Upper lobe of left lung (tissue), 6 donors: ENCODE results near the gene RHBG. TPM values are rescaled to one million over a fixed set of nuclear protein-coding genes. Genes with fewer than 3 reads are reported as not detected.

Experiments used
- ATAC-seq, 2 donors: fragments of 200-7000 bp; cut with Tn5 transposase; one replicate each; pipeline ENCODE4 v1.9.1; 2022; ENCODE audit warnings: mild to moderate bottlenecking in 2 of 2, moderate library complexity in 2 of 2; ENCODE audit not compliant: low FRiP score in 2 of 2
- DNase-seq, 2 donors: peaks; one replicate each; pipeline ENCODE4 v3.0.0-alpha.2; 2019 to 2020
- H3K27ac ChIP-seq, 4 donors: fragments of 200-600 bp; sonication (generic); one replicate each; pipeline ENCODE4 v1.5.1; 2016 to 2019
- H3K27me3 ChIP-seq, 4 donors: fragments of 200-600 bp; sonication (generic); one replicate each; pipeline ENCODE4 v1.5.1; 2017 to 2019
- H3K36me3 ChIP-seq, 4 donors: fragments of 200-600 bp; sonication (generic); one replicate each; pipeline ENCODE4 v1.5.1; 2016 to 2019
- H3K4me1 ChIP-seq, 4 donors: fragments of 200-600 bp; sonication (generic); one replicate each; pipeline ENCODE4 v1.5.1; 2018 to 2019
- H3K4me3 ChIP-seq, 4 donors: fragments of 200-600 bp; sonication (generic); one replicate each; pipeline ENCODE4 v1.5.1; 2017 to 2019; ENCODE audit warnings: mild to moderate bottlenecking in 2 of 4, moderate library complexity in 1 of 4
- H3K9me3 ChIP-seq, 4 donors: fragments of 200-600 bp; sonication (generic); one replicate each; pipeline ENCODE4 v1.5.1; 2018 to 2019
- EP300 ChIP-seq, 4 donors: sonication (generic); formaldehyde crosslinking; IDR thresholded peaks; one replicate each; pipeline ENCODE4 v1.5.1; 2017; ENCODE audit warnings: antibody characterized with exemption in 4 of 4, control low read depth in 2 of 4
- POLR2A ChIP-seq, 4 donors: fragments of 450-650 bp; IDR thresholded peaks; one replicate each; pipeline ENCODE4 v1.5.1; 2016 to 2017; ENCODE audit warnings: antibody characterized with exemption in 4 of 4, mild to moderate bottlenecking in 2 of 4
- POLR2AphosphoS5 ChIP-seq, 2 donors: sonication (generic); formaldehyde crosslinking; IDR thresholded peaks; one replicate each; pipeline ENCODE4 v1.5.1; 2017; ENCODE audit warnings: antibody characterized with exemption in 2 of 2
- WGBS, 2 donors: methylation state at CpG; one replicate each; pipeline ENCODE4 v1.1.5; 2017 to 2018; 5-methylcytosine and 5-hydroxymethylcytosine counted together
- total RNA-seq, 6 donors: library from RNA; depleted of rRNA in 4 of 6; stranded (reverse); fragments of >200 nt in 4 of 6; gene quantifications; one replicate each; pipeline versions ENCODE4 v1.1.0 to v1.2.1, GENCODE V29; 2016 to 2021
- TF ChIP-seq, protein P1 (sequence below), 6 experiments: fragments of 450-650 bp in 4 of 6; fragments of 200-600 bp in 2 of 6; sonication (generic) in 2 of 6; IDR thresholded peaks; one replicate each; pipeline ENCODE4 v1.5.1; 2016 to 2019; ENCODE audit warnings: antibody characterized with exemption in 6 of 6
- donor health status: DM: no; HTN: no; CAD: no; lungs with moderate emphysema.
- donor health status: DM: no; HTN: yes; CAD: no; lungs with severe emphysema.

The RHBG gene
- total RNA-seq, 6 donors from 2014 or later: 0.24 TPM; not detected in 5

- Histone ChIP-seq H3K27me3 (peaks cover 0 to 7% (median 1%) of the 10 kb centered on the region in 4 donors), H3K27ac (no peak overlapping the region), H3K36me3 (no peaks in the 10 kb centered on the region), H3K4me3 (no peak overlapping the region), H3K4me1 (no peaks in the 10 kb centered on the region), H3K9me3 (no peaks in the 10 kb centered on the region)
- 63 to 70% methylated on average over 4 to 7 of the region's 7 CpGs for WGBS, 2 donors
- ATAC-seq (no peak), DNase-seq (no peak)
- no peak for TF ChIP-seq EP300 (IDR thresholded peaks at IDR 0.05)
- TF ChIP-seq, protein P1, sequence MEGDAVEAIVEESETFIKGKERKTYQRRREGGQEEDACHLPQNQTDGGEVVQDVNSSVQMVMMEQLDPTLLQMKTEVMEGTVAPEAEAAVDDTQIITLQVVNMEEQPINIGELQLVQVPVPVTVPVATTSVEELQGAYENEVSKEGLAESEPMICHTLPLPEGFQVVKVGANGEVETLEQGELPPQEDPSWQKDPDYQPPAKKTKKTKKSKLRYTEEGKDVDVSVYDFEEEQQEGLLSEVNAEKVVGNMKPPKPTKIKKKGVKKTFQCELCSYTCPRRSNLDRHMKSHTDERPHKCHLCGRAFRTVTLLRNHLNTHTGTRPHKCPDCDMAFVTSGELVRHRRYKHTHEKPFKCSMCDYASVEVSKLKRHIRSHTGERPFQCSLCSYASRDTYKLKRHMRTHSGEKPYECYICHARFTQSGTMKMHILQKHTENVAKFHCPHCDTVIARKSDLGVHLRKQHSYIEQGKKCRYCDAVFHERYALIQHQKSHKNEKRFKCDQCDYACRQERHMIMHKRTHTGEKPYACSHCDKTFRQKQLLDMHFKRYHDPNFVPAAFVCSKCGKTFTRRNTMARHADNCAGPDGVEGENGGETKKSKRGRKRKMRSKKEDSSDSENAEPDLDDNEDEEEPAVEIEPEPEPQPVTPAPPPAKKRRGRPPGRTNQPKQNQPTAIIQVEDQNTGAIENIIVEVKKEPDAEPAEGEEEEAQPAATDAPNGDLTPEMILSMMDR (IDR thresholded peaks at IDR 0.05): no peak
- TF ChIP-seq POLR2AphosphoS5 (IDR thresholded peaks at IDR 0.05): no peak
- TF ChIP-seq POLR2A (IDR thresholded peaks at IDR 0.05): no peak
Observed at GRCh38 chr1:156409439-156409838, 40.4 kb downstream of the RHBG start.

GRCh38 chr1:156410238-156410637 is 41.2 kb downstream of the RHBG start:
- no peak for ATAC-seq
- Histone ChIP-seq H3K9me3 (no peaks in the 10 kb centered on the region), H3K27me3 (peaks cover 0 to 7% (median 3%) of the 10 kb centered on the region in 4 donors), H3K4me3 (no peak overlapping the region), H3K4me1 (no peaks in the 10 kb centered on the region), H3K36me3 (no peaks in the 10 kb centered on the region), H3K27ac (no peak overlapping the region)
- WGBS, 2 donors: 75 to 82% methylated on average over 2 to 4 of the region's 4 CpGs
- DNase-seq: no peak
- TF ChIP-seq, protein P1 (IDR thresholded peaks at IDR 0.05): no peak
- no peak for TF ChIP-seq POLR2A (IDR thresholded peaks at IDR 0.05)
- no peak for TF ChIP-seq EP300 (IDR thresholded peaks at IDR 0.05)
- TF ChIP-seq POLR2AphosphoS5 (IDR thresholded peaks at IDR 0.05): no peak

DNA sequence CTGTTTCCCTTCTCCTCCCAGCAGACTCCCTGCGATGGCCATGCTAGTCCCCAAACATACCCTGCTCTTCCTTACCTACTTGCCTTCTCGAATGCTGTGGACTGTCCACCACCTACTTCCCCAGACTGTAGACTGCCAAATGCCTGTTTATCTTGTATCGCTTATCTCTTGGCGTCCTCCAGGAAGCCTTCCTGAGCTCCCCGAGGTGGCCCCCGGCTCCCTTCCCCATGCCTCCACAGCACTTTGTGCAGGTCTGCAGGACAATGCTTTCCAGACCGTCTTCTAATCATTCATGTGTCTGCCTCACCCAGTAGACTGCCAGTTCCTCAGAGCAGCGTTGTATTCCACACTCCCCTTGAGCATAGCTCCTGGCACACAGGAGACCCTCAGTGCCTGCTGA is 41.7 kb downstream of the RHBG start:
- no peak for ATAC-seq
- TF ChIP-seq POLR2AphosphoS5 (IDR thresholded peaks at IDR 0.05): no peak
- TF ChIP-seq EP300 (IDR thresholded peaks at IDR 0.05): no peak
- TF ChIP-seq, protein P1 (IDR thresholded peaks at IDR 0.05): no peak
- TF ChIP-seq POLR2A (IDR thresholded peaks at IDR 0.05): no peak
- H3K9me3 ChIP-seq: no peaks in the 10 kb centered on the region
- H3K27me3 ChIP-seq: peaks cover 0 to 11% (median 5%) of the 10 kb centered on the region in 4 donors
- no peaks in the 10 kb centered on the region for H3K4me1 ChIP-seq
- DNase-seq: no peak
- H3K27ac ChIP-seq: no peak overlapping the region
- H3K4me3 ChIP-seq: no peak overlapping the region
- WGBS, 2 donors: 73 to 75% methylated on average over 8 of the region's 8 CpGs
- H3K36me3 ChIP-seq: no peaks in the 10 kb centered on the region

DNA sequence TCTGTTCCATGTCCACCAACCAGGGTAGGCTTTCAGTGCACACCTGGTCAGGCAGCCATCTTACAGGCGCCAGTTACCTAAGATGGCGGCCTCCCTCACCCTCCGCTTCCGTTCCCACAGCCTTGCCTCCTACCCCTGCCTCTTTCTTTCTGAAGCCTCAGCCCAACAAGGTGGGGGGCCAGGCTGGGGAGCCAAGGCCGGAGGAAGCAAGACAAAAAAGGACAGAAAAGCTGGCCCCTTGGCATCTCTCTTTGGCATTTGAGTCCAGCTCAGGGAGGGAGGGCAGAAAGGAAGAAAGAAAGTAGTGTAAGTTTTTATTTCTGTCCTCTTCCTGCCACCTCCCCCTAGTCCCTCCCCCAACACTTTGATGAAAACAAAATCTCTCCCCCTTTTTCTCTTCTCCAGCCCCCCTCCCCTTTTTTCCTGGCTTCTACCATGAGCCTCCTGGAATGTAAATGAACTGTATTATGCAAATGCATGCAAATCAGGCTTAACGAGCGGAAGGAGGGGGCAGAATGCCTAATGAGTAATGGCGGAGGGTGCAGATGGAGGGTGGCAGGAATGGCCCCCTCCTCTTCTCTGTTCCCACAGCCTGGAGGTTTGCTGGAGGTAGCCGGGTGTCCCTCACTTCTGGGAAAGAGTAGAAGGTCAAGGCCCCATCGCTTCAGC is 43.8 kb downstream of the RHBG start:
- TF ChIP-seq, protein P1 (IDR thresholded peaks at IDR 0.05): no peak
- TF ChIP-seq EP300 (IDR thresholded peaks at IDR 0.05) (no peak), POLR2AphosphoS5 (IDR thresholded peaks at IDR 0.05) (no peak), POLR2A (IDR thresholded peaks at IDR 0.05) (no peak)
- no peaks in the 10 kb centered on the region for H3K36me3 ChIP-seq
- H3K9me3 ChIP-seq: no peaks in the 10 kb centered on the region
- no peak overlapping the region for H3K27ac ChIP-seq
- no peak overlapping the region for H3K4me3 ChIP-seq
- ATAC-seq: no peak
- H3K4me1 ChIP-seq: no peaks in the 10 kb centered on the region
- no peak for DNase-seq
- H3K27me3 ChIP-seq: peaks cover 0 to 17% (median 6%) of the 10 kb centered on the region in 4 donors
- 68 to 72% methylated on average over 10 of the region's 10 CpGs for WGBS, 2 donors
